CD4-positive, CD25-positive, alpha-beta regulatory T cell (primary cell): ENCODE results near the gene PDE4DIP. TPM values are rescaled to one million over a fixed set of nuclear protein-coding genes. Genes with fewer than 3 reads are reported as not detected.
"Not testable (repeated sequence)": the region's sequence is repeated elsewhere in the genome, so short reads cannot be mapped to it uniquely, and the experiment has no call there.

Experiments
- ATAC-seq, 2 donors: fragments of 150-1000 bp; cut with Tn5 transposase; one replicate each; pipeline ENCODE4 v1.10.0; 2021; ENCODE audit warnings: low read depth in 2 of 2, moderate number of reproducible peaks in 2 of 2, moderate library complexity in 1 of 2
- DNase-seq, 3 donors: peaks; one replicate each; pipeline versions ENCODE4 v3.0.0 to v3.0.0-alpha.2; 2012 to 2022; ENCODE audit warnings: mixed read lengths in 1 of 3
- H3K27ac ChIP-seq: one replicate; pipeline ENCODE4 v1.7.0; 2013; ENCODE audit warnings: mild to moderate bottlenecking, low read length; ENCODE audit not compliant: insufficient read depth, poor library complexity, severe bottlenecking
- H3K27me3 ChIP-seq: one replicate; pipeline ENCODE4 v1.7.0; 2013; ENCODE audit warnings: low read length; ENCODE audit not compliant: control insufficient read depth, insufficient read depth
- H3K36me3 ChIP-seq: one replicate; pipeline ENCODE4 v1.7.0; 2013; ENCODE audit warnings: mild to moderate bottlenecking, low read length, moderate library complexity; ENCODE audit not compliant: control insufficient read depth, insufficient read depth
- H3K4me1 ChIP-seq: 2 replicates; pipeline ENCODE4 v1.7.0; 2013; ENCODE audit warnings: mild to moderate bottlenecking, low read length; ENCODE audit not compliant: insufficient read depth, control insufficient read depth, poor library complexity, severe bottlenecking
- H3K4me3 ChIP-seq: one replicate; pipeline ENCODE4 v1.7.0; 2013; ENCODE audit warnings: low read depth, mild to moderate bottlenecking, low read length, moderate library complexity
- H3K9me3 ChIP-seq, 2 experiments: 1 replicate in 1 of 2; 2 replicates in 1 of 2; pipeline ENCODE4 v1.7.0; 2013; ENCODE audit warnings: low read length in 2 of 2, mild to moderate bottlenecking in 1 of 2, moderate library complexity in 1 of 2; ENCODE audit not compliant: control insufficient read depth in 2 of 2
- H3K27ac Mint-ChIP-seq, 3 donors: one replicate each; pipeline ENCODE4 v1.8.0; 2020 to 2022; ENCODE audit warnings: mild to moderate bottlenecking in 3 of 3, mixed read lengths in 3 of 3, moderate library complexity in 2 of 3
- H3K27me3 Mint-ChIP-seq: one replicate; pipeline ENCODE4 v1.8.0; 2022; ENCODE audit warnings: mild to moderate bottlenecking, mixed read lengths
- H3K36me3 Mint-ChIP-seq: one replicate; pipeline ENCODE4 v1.8.0; 2020; ENCODE audit warnings: mixed read lengths
- H3K4me1 Mint-ChIP-seq, 4 donors: one replicate each; pipeline ENCODE4 v1.8.0; 2020 to 2022; ENCODE audit warnings: mixed read lengths in 4 of 4, mild to moderate bottlenecking in 1 of 4
- H3K4me3 Mint-ChIP-seq, 4 donors: one replicate each; pipeline ENCODE4 v1.8.0; 2020 to 2022; ENCODE audit warnings: mild to moderate bottlenecking in 4 of 4, mixed read lengths in 4 of 4, moderate library complexity in 3 of 4
- H3K9me3 Mint-ChIP-seq, 7 donors: one replicate each; pipeline ENCODE4 v1.8.0; 2020 to 2022; ENCODE audit warnings: mixed read lengths in 7 of 7, mild to moderate bottlenecking in 3 of 7, moderate library complexity in 2 of 7
- polyA plus RNA-seq, 4 donors: library from polyadenylated mRNA; unstranded; fragments of 300-500 nt; fragmentation: Illumina TruSeq; gene quantifications; one replicate each; pipeline ENCODE4 v1.2.3, GENCODE V29; 2021
- total RNA-seq: library from RNA; stranded (reverse); gene quantifications from one replicate; pipeline ENCODE4 v1.2.3, GENCODE V29; 2022

Gene PDE4DIP
- total and polyA plus RNA-seq, 5 donors from 2014 or later = 22.3 to 50.8 (median 34.2) TPM

GRCh38 chr1:148829365-148829764, 14.9 kb upstream of the PDE4DIP start:
- H3K27me3 ChIP-seq, H3K9me3 ChIP-seq, H3K4me1 Mint-ChIP-seq, ATAC-seq, DNase-seq, H3K4me3 Mint-ChIP-seq, H3K27me3 Mint-ChIP-seq, H3K27ac ChIP-seq, H3K4me1 ChIP-seq, H3K27ac Mint-ChIP-seq, H3K4me3 ChIP-seq, H3K36me3 Mint-ChIP-seq, H3K36me3 ChIP-seq, H3K9me3 Mint-ChIP-seq: not testable (repeated sequence)

GRCh38 chr1:148841262-148841661, 3.0 kb upstream of the PDE4DIP start:
- H3K4me1 ChIP-seq = not testable (repeated sequence)

DNA sequence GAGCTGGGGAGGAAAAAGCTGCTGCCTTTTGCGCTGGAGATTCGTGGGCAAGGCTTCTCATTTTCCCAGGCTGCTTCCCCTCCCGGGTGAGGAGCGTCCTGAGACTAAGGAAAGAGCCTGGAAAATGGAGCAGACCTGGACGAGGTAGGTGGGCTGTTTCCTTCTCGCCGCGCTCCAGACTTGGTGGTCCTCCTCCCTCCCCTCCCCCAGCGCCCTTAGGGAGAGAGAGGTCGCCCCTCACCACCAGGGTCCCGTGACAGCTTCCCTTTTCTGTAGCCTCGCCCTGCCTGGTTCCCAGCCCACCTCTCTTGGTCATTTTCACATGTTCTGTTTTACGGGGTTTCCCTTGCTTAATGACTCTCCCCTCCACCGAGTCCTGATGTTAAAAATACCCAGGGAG, 423 bp downstream of the PDE4DIP start:
- not testable (repeated sequence) for H3K27ac ChIP-seq, DNase-seq, H3K4me1 Mint-ChIP-seq, H3K4me1 ChIP-seq, H3K9me3 ChIP-seq, H3K4me3 ChIP-seq, H3K36me3 Mint-ChIP-seq, H3K36me3 ChIP-seq, H3K27me3 Mint-ChIP-seq, H3K27ac Mint-ChIP-seq, H3K4me3 Mint-ChIP-seq, H3K9me3 Mint-ChIP-seq, H3K27me3 ChIP-seq, ATAC-seq

More at GRCh38 chr1:148841262-148841661, 3.0 kb upstream of the PDE4DIP start:
- not testable (repeated sequence) for H3K9me3 ChIP-seq, H3K27ac Mint-ChIP-seq, DNase-seq, H3K4me3 Mint-ChIP-seq, H3K36me3 Mint-ChIP-seq, H3K27me3 ChIP-seq, H3K27ac ChIP-seq, H3K4me3 ChIP-seq, ATAC-seq, H3K9me3 Mint-ChIP-seq, H3K36me3 ChIP-seq, H3K27me3 Mint-ChIP-seq, H3K4me1 Mint-ChIP-seq

DNA sequence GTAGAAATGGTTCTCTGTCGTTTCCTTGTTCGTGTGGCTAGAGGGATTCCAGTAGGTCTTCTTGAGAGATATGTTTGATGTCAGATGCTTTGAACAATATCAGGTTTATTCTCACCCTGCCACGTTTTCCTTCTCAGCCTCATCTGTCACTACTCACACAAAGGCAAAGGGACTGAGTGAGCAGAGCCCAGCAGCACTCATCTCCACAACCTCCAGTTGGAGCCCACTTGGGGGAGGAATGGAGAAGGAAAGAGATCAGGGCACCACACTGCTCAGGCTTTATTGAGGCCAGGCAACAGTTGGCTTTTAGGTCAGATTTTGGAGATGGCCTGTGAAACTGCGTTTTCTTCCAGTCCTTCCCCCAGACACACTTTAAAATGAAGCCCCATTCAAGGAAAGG, 840 bp downstream of the PDE4DIP start:
- H3K4me1 Mint-ChIP-seq, ATAC-seq, H3K4me3 ChIP-seq, H3K9me3 Mint-ChIP-seq, H3K36me3 ChIP-seq, H3K36me3 Mint-ChIP-seq, H3K27me3 Mint-ChIP-seq, H3K27me3 ChIP-seq, H3K27ac ChIP-seq, H3K9me3 ChIP-seq, H3K27ac Mint-ChIP-seq, DNase-seq, H3K4me1 ChIP-seq, H3K4me3 Mint-ChIP-seq: not testable (repeated sequence)

GRCh38 chr1:148850347-148850746, 6.1 kb downstream of the PDE4DIP start:
- H3K4me3 ChIP-seq, H3K27me3 Mint-ChIP-seq, H3K36me3 Mint-ChIP-seq, DNase-seq, H3K4me1 ChIP-seq, H3K9me3 Mint-ChIP-seq, H3K4me1 Mint-ChIP-seq, H3K9me3 ChIP-seq, ATAC-seq, H3K27ac Mint-ChIP-seq, H3K36me3 ChIP-seq, H3K4me3 Mint-ChIP-seq, H3K27ac ChIP-seq, H3K27me3 ChIP-seq: not testable (repeated sequence)

DNA sequence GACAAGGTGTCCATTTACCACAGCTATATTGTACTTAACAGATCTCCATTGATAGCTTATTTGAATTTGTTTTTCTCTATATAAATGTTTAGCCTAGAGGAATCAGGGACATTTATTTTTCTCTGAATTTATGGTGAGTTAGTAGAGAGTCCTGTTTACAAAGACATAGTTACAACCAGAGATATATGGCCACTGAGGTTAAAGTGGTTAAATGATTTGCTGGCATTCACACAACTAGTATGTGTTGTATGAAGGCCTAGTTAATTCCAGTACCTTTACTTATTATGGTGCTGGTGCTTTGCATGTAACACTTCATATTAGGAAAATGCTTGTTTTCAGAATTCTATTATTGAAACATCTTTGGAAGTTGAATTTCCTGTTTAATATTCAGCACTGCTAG, 6.6 kb downstream of the PDE4DIP start:
- H3K4me1 Mint-ChIP-seq, H3K36me3 ChIP-seq, H3K4me3 ChIP-seq, H3K27ac ChIP-seq, ATAC-seq, H3K9me3 Mint-ChIP-seq, H3K27ac Mint-ChIP-seq, H3K27me3 Mint-ChIP-seq, H3K4me3 Mint-ChIP-seq, H3K36me3 Mint-ChIP-seq, H3K4me1 ChIP-seq, H3K9me3 ChIP-seq, H3K27me3 ChIP-seq, DNase-seq: not testable (repeated sequence)

DNA sequence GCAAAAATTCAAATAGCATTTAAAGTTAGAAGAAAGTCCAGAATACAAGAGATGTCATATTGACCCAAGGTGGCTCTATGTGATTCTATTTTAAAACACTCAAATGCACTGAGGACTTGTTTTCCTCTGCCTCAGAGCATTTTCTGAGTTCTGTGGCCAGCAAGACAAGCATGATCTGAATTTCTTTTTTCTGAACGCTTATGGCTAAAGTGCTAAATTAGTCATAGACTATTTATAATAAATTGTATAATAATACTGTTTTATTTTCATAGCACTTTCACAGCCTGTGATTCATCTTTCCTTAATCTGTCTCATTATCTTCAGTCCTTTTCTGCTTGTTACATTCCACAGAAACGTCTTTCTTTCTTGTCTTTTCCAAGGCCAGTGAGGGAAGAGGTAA, 7.5 kb downstream of the PDE4DIP start:
- not testable (repeated sequence) for H3K9me3 ChIP-seq, DNase-seq, H3K4me1 ChIP-seq, H3K4me1 Mint-ChIP-seq, H3K9me3 Mint-ChIP-seq, H3K36me3 Mint-ChIP-seq, H3K27me3 ChIP-seq, H3K36me3 ChIP-seq, H3K27me3 Mint-ChIP-seq, H3K27ac ChIP-seq, H3K4me3 ChIP-seq, H3K4me3 Mint-ChIP-seq, ATAC-seq, H3K27ac Mint-ChIP-seq

- H3K36me3 ChIP-seq, H3K9me3 Mint-ChIP-seq, H3K27ac ChIP-seq, H3K4me3 ChIP-seq, H3K4me3 Mint-ChIP-seq, H3K4me1 ChIP-seq, H3K27ac Mint-ChIP-seq, ATAC-seq, H3K9me3 ChIP-seq, H3K27me3 ChIP-seq, DNase-seq, H3K36me3 Mint-ChIP-seq, H3K4me1 Mint-ChIP-seq, H3K27me3 Mint-ChIP-seq: not testable (repeated sequence)
These were observed 9.1 kb downstream of the PDE4DIP start for GRCh38 chr1:148853363-148853762.
